Measurements from ENCODE around the gene SUCLG2.

DNA sequence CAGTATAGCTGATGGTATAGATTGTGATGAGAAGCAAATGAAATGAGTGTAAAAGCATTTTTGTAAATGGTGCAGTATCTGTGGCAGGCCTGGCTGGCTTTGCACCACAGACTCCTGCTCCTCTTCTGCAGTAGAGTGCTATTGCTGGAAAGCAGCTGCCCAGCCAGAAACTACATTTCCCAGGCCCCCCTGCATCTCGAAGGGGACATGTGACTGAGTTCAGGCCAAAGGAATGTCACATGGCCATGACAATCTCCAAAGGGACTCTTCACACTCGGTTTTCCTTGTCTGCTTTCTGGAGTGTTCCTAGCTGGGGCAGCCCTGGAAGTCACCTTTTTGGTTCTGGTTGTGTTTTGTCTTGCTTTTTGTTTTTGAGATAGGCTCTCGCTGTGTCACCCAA lies 277.1 kb downstream of the SUCLG2 start:
- TF ChIP-seq, protein P1, sequence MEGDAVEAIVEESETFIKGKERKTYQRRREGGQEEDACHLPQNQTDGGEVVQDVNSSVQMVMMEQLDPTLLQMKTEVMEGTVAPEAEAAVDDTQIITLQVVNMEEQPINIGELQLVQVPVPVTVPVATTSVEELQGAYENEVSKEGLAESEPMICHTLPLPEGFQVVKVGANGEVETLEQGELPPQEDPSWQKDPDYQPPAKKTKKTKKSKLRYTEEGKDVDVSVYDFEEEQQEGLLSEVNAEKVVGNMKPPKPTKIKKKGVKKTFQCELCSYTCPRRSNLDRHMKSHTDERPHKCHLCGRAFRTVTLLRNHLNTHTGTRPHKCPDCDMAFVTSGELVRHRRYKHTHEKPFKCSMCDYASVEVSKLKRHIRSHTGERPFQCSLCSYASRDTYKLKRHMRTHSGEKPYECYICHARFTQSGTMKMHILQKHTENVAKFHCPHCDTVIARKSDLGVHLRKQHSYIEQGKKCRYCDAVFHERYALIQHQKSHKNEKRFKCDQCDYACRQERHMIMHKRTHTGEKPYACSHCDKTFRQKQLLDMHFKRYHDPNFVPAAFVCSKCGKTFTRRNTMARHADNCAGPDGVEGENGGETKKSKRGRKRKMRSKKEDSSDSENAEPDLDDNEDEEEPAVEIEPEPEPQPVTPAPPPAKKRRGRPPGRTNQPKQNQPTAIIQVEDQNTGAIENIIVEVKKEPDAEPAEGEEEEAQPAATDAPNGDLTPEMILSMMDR (IDR thresholded peaks at IDR 0.05; ENCODE audit: insufficient read depth, low read length): no peak
- no peak for TF ChIP-seq GABPA (IDR thresholded peaks at IDR 0.05; ENCODE audit: low read depth)
- TF ChIP-seq, protein P2, sequence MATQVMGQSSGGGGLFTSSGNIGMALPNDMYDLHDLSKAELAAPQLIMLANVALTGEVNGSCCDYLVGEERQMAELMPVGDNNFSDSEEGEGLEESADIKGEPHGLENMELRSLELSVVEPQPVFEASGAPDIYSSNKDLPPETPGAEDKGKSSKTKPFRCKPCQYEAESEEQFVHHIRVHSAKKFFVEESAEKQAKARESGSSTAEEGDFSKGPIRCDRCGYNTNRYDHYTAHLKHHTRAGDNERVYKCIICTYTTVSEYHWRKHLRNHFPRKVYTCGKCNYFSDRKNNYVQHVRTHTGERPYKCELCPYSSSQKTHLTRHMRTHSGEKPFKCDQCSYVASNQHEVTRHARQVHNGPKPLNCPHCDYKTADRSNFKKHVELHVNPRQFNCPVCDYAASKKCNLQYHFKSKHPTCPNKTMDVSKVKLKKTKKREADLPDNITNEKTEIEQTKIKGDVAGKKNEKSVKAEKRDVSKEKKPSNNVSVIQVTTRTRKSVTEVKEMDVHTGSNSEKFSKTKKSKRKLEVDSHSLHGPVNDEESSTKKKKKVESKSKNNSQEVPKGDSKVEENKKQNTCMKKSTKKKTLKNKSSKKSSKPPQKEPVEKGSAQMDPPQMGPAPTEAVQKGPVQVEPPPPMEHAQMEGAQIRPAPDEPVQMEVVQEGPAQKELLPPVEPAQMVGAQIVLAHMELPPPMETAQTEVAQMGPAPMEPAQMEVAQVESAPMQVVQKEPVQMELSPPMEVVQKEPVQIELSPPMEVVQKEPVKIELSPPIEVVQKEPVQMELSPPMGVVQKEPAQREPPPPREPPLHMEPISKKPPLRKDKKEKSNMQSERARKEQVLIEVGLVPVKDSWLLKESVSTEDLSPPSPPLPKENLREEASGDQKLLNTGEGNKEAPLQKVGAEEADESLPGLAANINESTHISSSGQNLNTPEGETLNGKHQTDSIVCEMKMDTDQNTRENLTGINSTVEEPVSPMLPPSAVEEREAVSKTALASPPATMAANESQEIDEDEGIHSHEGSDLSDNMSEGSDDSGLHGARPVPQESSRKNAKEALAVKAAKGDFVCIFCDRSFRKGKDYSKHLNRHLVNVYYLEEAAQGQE (IDR thresholded peaks at IDR 0.05; ENCODE audit: insufficient replicate concordance, low read depth): no peak
- no peak for TF ChIP-seq POLR2AphosphoS5 (IDR thresholded peaks at IDR 0.05; ENCODE audit: low read depth)

Measured in HL-60 (cell line).